HG02759 (cell line): ENCODE results near the gene STARD10.

Source experiments
- ATAC-seq: cut with Tn5 transposase; IDR thresholded peaks from one replicate; pipeline ENCODE4 v1.9.1; 2021; ENCODE audit warnings: mild to moderate bottlenecking, moderate library complexity; ENCODE audit not compliant: unreplicated experiment

STARD10 gene

GRCh38 chr11:72781313-72782080 is 12.3 kb downstream of the STARD10 start:
- peak; percentile 64 for ATAC-seq

- no peak for ATAC-seq
These were observed 12.9 kb downstream of the STARD10 start for GRCh38 chr11:72781063-72781312.

- no peak for ATAC-seq
These were observed 13.4 kb downstream of the STARD10 start for GRCh38 chr11:72780296-72781062.

GRCh38 chr11:72779495-72780128 is 14.2 kb downstream of the STARD10 start:
- no peak for ATAC-seq

GRCh38 chr11:72778535-72779494 is 15.0 kb downstream of the STARD10 start:
- no peak for ATAC-seq

GRCh38 chr11:72777755-72778278 is 16.0 kb downstream of the STARD10 start:
- no peak for ATAC-seq

GRCh38 chr11:72776844-72777754 is 16.7 kb downstream of the STARD10 start:
- ATAC-seq: no peak

- ATAC-seq: no peak
These were observed 17.6 kb downstream of the STARD10 start for GRCh38 chr11:72776117-72776843.

- ATAC-seq: no peak
These were observed 18.3 kb downstream of the STARD10 start for GRCh38 chr11:72775288-72776110.

GRCh38 chr11:72774499-72774898 is 19.3 kb downstream of the STARD10 start:
- ATAC-seq: no peak

GRCh38 chr11:72773696-72774095 is 20.2 kb downstream of the STARD10 start:
- ATAC-seq: no peak

- ATAC-seq: no peak
These were observed 20.6 kb downstream of the STARD10 start for GRCh38 chr11:72773291-72773690.

GRCh38 chr11:72772059-72772458 is 21.8 kb downstream of the STARD10 start:
- no peak for ATAC-seq

- no peak for ATAC-seq
These were observed 22.3 kb downstream of the STARD10 start for GRCh38 chr11:72771507-72771906.

- ATAC-seq: no peak
These were observed 23.0 kb downstream of the STARD10 start for GRCh38 chr11:72770799-72771198.

GRCh38 chr11:72769680-72770079 is 24.2 kb downstream of the STARD10 start:
- no peak for ATAC-seq

GRCh38 chr11:72768581-72768980 is 25.3 kb downstream of the STARD10 start:
- no peak for ATAC-seq
